H1 (cell line): ENCODE data around the gene SIRT5. TPM values are rescaled to one million over a fixed set of nuclear protein-coding genes. Genes with fewer than 3 reads are reported as not detected.

Source experiments
- CTCF ChIA-PET: fragments of 300-600 bp; sonication (Branson Sonifier 250); formaldehyde crosslinking; loops from one replicate; lab custom pipeline; 2021; ENCODE audit not compliant: partially characterized antibody; lab: Charles Lee
- POLR2A ChIA-PET: fragments of 300-600 bp; sonication (Branson Sonifier 250); formaldehyde crosslinking; loops from one replicate; lab custom pipeline; 2021; ENCODE audit warnings: inconsistent platforms; ENCODE audit not compliant: partially characterized antibody; lab: Charles Lee
- DNase-seq, 2 experiments: peaks; one replicate each; pipeline versions ENCODE4 v3.0.0 to v3.0.0-alpha.2; 2010 to 2022; ENCODE audit warnings: low spot score in 2 of 2, low read depth in 1 of 2, mixed read lengths in 1 of 2
- FAIRE-seq: peaks from 2 replicates; lab custom pipeline; 2011; peaks lifted over from hg19 to GRCh38; lab: Jason Lieb, UNC
- H2AFZ ChIP-seq: 2 replicates; pipeline ENCODE4 v1.8.1; 2012; ENCODE audit warnings: low read length, inconsistent platforms
- H2AK5ac ChIP-seq: 2 replicates; pipeline ENCODE4 v1.6.1; 2013; ENCODE audit warnings: low read depth, low read length
- H2BK120ac ChIP-seq: replicated peaks from 2 replicates; pipeline ENCODE3; 2013; ENCODE audit warnings: low read depth, low read length, inconsistent platforms
- H2BK12ac ChIP-seq: 2 replicates; pipeline ENCODE4 v1.6.1; 2013; ENCODE audit warnings: low read depth, low read length
- H2BK15ac ChIP-seq: 2 replicates; pipeline ENCODE4 v1.6.1; 2013; ENCODE audit warnings: low read length
- H2BK20ac ChIP-seq: 2 replicates; pipeline ENCODE4 v1.6.1; 2013; ENCODE audit warnings: low read length
- H2BK5ac ChIP-seq: 2 replicates; pipeline ENCODE4 v1.6.1; 2013; ENCODE audit warnings: low read depth, low read length
- H3K14ac ChIP-seq: 2 replicates; pipeline ENCODE4 v1.6.1; 2013; ENCODE audit warnings: inconsistent platforms; ENCODE audit not compliant: insufficient read length
- H3K18ac ChIP-seq: 2 replicates; pipeline ENCODE4 v1.6.1; 2013; ENCODE audit warnings: low read length; ENCODE audit errors: extremely low read depth
- H3K23ac ChIP-seq: 2 replicates; pipeline ENCODE4 v1.6.1; 2013; ENCODE audit warnings: inconsistent platforms; ENCODE audit not compliant: insufficient read length
- H3K23me2 ChIP-seq: 2 replicates; pipeline ENCODE4 v1.6.1; 2013; ENCODE audit warnings: low read depth, low read length
- H3K27ac ChIP-seq: 2 replicates; pipeline ENCODE4 v1.6.1; 2011; ENCODE audit warnings: low read depth, low read length, inconsistent platforms
- H3K27me3 ChIP-seq, 4 experiments: replicated peaks in 1 of 4; 1 replicate in 1 of 4; 2 replicates in 3 of 4; pipeline versions ENCODE4 v1.6.1 to v1.8.1; 2011 to 2013; ENCODE audit warnings: low read length in 3 of 4, mild to moderate bottlenecking in 3 of 4, inconsistent platforms in 2 of 4, mixed read lengths in 2 of 4, moderate library complexity in 1 of 4; ENCODE audit not compliant: control insufficient read depth in 3 of 4, insufficient read depth in 3 of 4; ENCODE audit errors: extremely low read depth in 1 of 4
- H3K36me3 ChIP-seq, 4 experiments: 2 replicates each; pipeline versions ENCODE4 v1.6.1 to v1.8.1; 2011 to 2013; ENCODE audit warnings: mild to moderate bottlenecking in 4 of 4, low read length in 3 of 4, moderate library complexity in 2 of 4, control low read depth in 1 of 4, inconsistent platforms in 1 of 4; ENCODE audit not compliant: insufficient read depth in 4 of 4, control insufficient read depth in 2 of 4
- H3K4ac ChIP-seq: replicated peaks from 2 replicates; pipeline ENCODE3; 2013; ENCODE audit warnings: low read length, low read depth, mixed read lengths, inconsistent platforms; ENCODE audit not compliant: insufficient read length
- H3K4me1 ChIP-seq, 4 experiments: replicated peaks in 1 of 4; 1 replicate in 1 of 4; 2 replicates in 3 of 4; pipeline versions ENCODE4 v1.6.1 to v1.8.1; 2011 to 2013; ENCODE audit warnings: low read length in 3 of 4, inconsistent platforms in 2 of 4, mixed read lengths in 1 of 4; ENCODE audit not compliant: insufficient read depth in 4 of 4, control insufficient read depth in 3 of 4
- H3K4me2 ChIP-seq, 2 experiments: 2 replicates each; pipeline versions ENCODE4 v1.6.1 to v1.8.1; 2011 to 2013; ENCODE audit warnings: low read depth in 2 of 2, low read length in 2 of 2, control low read depth in 1 of 2, inconsistent platforms in 1 of 2, mild to moderate bottlenecking in 1 of 2; ENCODE audit not compliant: insufficient read depth in 1 of 2
- H3K4me3 ChIP-seq, 4 experiments: fragments of 200-600, 300-600 bp in 1 of 4; sonication (generic), shearing (Covaris generic), sonication (Bioruptor Twin) in 1 of 4; 2 replicates each; pipeline versions ENCODE4 v1.5.1 to v1.8.1; 2011 to 2016; ENCODE audit warnings: low read length in 4 of 4, low read depth in 3 of 4, control low read depth in 2 of 4, inconsistent platforms in 2 of 4, mild to moderate bottlenecking in 2 of 4, mixed read lengths in 1 of 4, moderate library complexity in 1 of 4; ENCODE audit not compliant: insufficient read depth in 2 of 4; ENCODE audit errors: extremely low read depth in 1 of 4
- H3K56ac ChIP-seq: replicated peaks from 2 replicates; pipeline ENCODE3; 2013; ENCODE audit warnings: low read depth, mild to moderate bottlenecking, mixed read lengths, low read length, inconsistent platforms; ENCODE audit not compliant: insufficient read length
- H3K79me1 ChIP-seq: 2 replicates; pipeline ENCODE4 v1.6.1; 2013; ENCODE audit warnings: low read depth, low read length, control low read depth
- H3K79me2 ChIP-seq, 2 experiments: 2 replicates each; pipeline versions ENCODE4 v1.6.1 to v1.8.1; 2012 to 2013; ENCODE audit warnings: low read length in 2 of 2, mild to moderate bottlenecking in 2 of 2, inconsistent platforms in 1 of 2; ENCODE audit not compliant: insufficient read depth in 2 of 2, control insufficient read depth in 1 of 2
- H3K9ac ChIP-seq, 4 experiments: replicated peaks in 1 of 4; 1 replicate in 1 of 4; 2 replicates in 3 of 4; pipeline versions ENCODE4 v1.6.1 to v1.8.1; 2011 to 2013; ENCODE audit warnings: low read depth in 3 of 4, low read length in 3 of 4, control low read depth in 2 of 4, mild to moderate bottlenecking in 2 of 4, moderate library complexity in 2 of 4, inconsistent platforms in 1 of 4; ENCODE audit errors: extremely low read depth in 1 of 4
- H3K9me3 ChIP-seq, 2 experiments: 2 replicates each; pipeline versions ENCODE4 v1.6.1 to v1.8.1; 2012 to 2013; ENCODE audit warnings: mild to moderate bottlenecking in 2 of 2, moderate library complexity in 2 of 2, control low read depth in 1 of 2, inconsistent platforms in 1 of 2, low read depth in 1 of 2, low read length in 1 of 2, mixed read lengths in 1 of 2; ENCODE audit not compliant: insufficient read depth in 2 of 2
- H4K20me1 ChIP-seq, 2 experiments: replicated peaks in 1 of 2; 2 replicates each; pipeline versions ENCODE3 to v1.8.1; 2011 to 2013; ENCODE audit warnings: inconsistent platforms in 2 of 2, low read length in 2 of 2, mild to moderate bottlenecking in 1 of 2; ENCODE audit not compliant: insufficient read depth in 2 of 2, control insufficient read depth in 1 of 2
- H4K5ac ChIP-seq: 2 replicates; pipeline ENCODE4 v1.6.1; 2013; ENCODE audit warnings: low read length, low read depth, mixed read lengths, inconsistent platforms; ENCODE audit not compliant: insufficient read length
- H4K8ac ChIP-seq: 2 replicates; pipeline ENCODE4 v1.8.0; 2013; ENCODE audit warnings: mild to moderate bottlenecking, moderate library complexity, low read length, inconsistent platforms; ENCODE audit not compliant: insufficient read depth; ENCODE audit errors: extremely low read depth
- H4K91ac ChIP-seq: replicated peaks from 2 replicates; pipeline ENCODE3; 2013; ENCODE audit warnings: low read length, mixed read lengths, inconsistent platforms; ENCODE audit not compliant: insufficient read length
- BRCA1 ChIP-seq: IDR thresholded peaks from 2 replicates; pipeline ENCODE4 v1.6.1; 2012; ENCODE audit warnings: low read depth, low read length, improper control_type of control experiment
- WGBS, 2 experiments: shearing (Covaris generic) in 1 of 2; methylation state at CpG; one replicate each; pipeline versions ENCODE4 v1.1.6 to v1.1.7; 2013 to 2015; ENCODE audit warnings: low lambda C conversion rate in 2 of 2, mixed read lengths in 2 of 2, inconsistent platforms in 1 of 2, low coverage in 1 of 2, missing lambda C conversion rate in 1 of 2; ENCODE audit not compliant: insufficient replicate concordance in 2 of 2, insufficient coverage in 1 of 2, insufficient read length in 1 of 2; ENCODE audit errors: extremely low coverage in 1 of 2, missing lambda C conversion rate in 1 of 2; 5-methylcytosine and 5-hydroxymethylcytosine counted together
- polyA plus RNA-seq, 7 experiments: library from polyadenylated mRNA; depleted of rRNA in 3 of 7; stranded (reverse) in 5 of 7; unstranded in 2 of 7; fragments of >200 nt in 5 of 7; fragments of 200-250 nt in 2 of 7; gene quantifications; 1 replicate in 5 of 7; 2 replicates in 1 of 7; 4 replicates in 1 of 7; pipeline versions ENCODE4 v1.2.1 to v1.2.3, GENCODE V29; 2011 to 2013; ENCODE audit warnings: missing spikeins in 2 of 7, mixed read lengths in 2 of 7
- total RNA-seq: library from RNA; stranded (reverse); fragmentation: NEBNext Ultra II Directional; extraction: Animal tissue kit (Norgen Biotek cat#: 25700); gene quantifications from 2 replicates; pipeline ENCODE4 v1.2.1, GENCODE V29; 2021

The SIRT5 gene
- total and polyA plus RNA-seq, 2 of the 8 experiments (the other 6 are each of a cell fraction or from before 2014, with no cell fraction given), result 7.4 to 14.7 TPM

DNA sequence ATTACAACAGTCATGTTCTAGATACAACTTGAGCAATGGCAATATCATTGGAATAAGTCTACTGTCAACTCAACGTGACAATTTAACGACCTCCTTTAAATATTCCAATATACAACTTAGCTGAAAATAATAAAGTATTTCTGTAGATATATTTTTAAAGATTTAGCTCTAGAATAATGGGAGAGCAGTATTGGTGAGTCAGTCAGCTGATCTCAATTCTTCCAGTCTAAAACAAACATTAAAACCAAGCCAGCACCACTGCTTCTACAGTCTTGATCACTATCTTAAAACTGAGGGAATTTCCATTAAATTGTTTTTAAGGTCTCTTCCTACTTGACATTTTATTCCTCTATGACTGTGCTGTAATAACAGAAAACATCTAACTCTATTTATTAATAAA, 78.9 kb downstream of the SIRT5 start:
- Histone ChIP-seq H3K27me3 (no peaks in the 10 kb centered on the region), H3K23me2 (no peaks in the 10 kb centered on the region), H2AFZ (no peak overlapping the region), H2BK15ac (no peak overlapping the region), H2AK5ac (no peak overlapping the region), H2BK20ac (no peak overlapping the region), H3K18ac (no peak overlapping the region), H2BK120ac (no peak overlapping the region), H3K14ac (no peak overlapping the region), H3K79me2 (no peaks in the 10 kb centered on the region), H4K5ac (no peak overlapping the region), H3K4me2 (no peak overlapping the region), H4K20me1 (no peaks in the 10 kb centered on the region), H3K79me1 (peaks cover 2% of the 10 kb centered on the region; the same call in 1 of the 2 replicates), H3K27ac (no peak overlapping the region), H2BK5ac (no peak overlapping the region), H3K4me3 (no peak overlapping the region), H3K4me1 (0 out of 7 replicates have a peak, but pooled peaks cover 0 to 2% (median 0%) of the 10 kb centered on the region in 4 experiments), H3K36me3 (no peaks in the 10 kb centered on the region; a peak in 2 of 8 replicates), H3K9ac (no peak overlapping the region), H4K91ac (no peak overlapping the region), H3K56ac (no peak overlapping the region), H3K9me3 (no peaks in the 10 kb centered on the region), H3K23ac (no peak overlapping the region), H4K8ac (no peak overlapping the region), H2BK12ac (no peak overlapping the region), H3K4ac (no peak overlapping the region)
- CTCF ChIA-PET, result no interaction called here
- DNase-seq, result no peak
- WGBS, 2 experiments, result 89% methylated on average over 2 of the region's 2 CpGs; no CpG with 5 or more reads in 1 of the 2 experiments
- FAIRE-seq, result no peak
- TF ChIP-seq BRCA1, result no peak
- POLR2A ChIA-PET, result no interaction called here
